Measurements from ENCODE around the gene PCGF1. TPM values are rescaled to one million over a fixed set of nuclear protein-coding genes. Genes with fewer than 3 reads are reported as not detected.

PCGF1 gene
- total RNA-seq, 1 donor from 2014 or later, result 17.9 TPM

GRCh38 chr2:74499940-74500577 is 7.4 kb downstream of the PCGF1 start:
- TF ChIP-seq CTCF (IDR thresholded peaks at IDR 0.05; ENCODE audit: insufficient read depth, low read depth, low read length) (no peak), EZH2 (IDR thresholded peaks at IDR 0.05; ENCODE audit: insufficient read depth, low read length) (no peak)
- Histone ChIP-seq H3K27me3 (ENCODE audit: insufficient read depth, low read length) (peaks cover 42% of the 10 kb centered on the region), H3K4me1 (ENCODE audit: insufficient read depth, low read length) (peaks cover 40% of the 10 kb centered on the region), H3K4me3 (ENCODE audit: insufficient read depth, low read depth, low read length) (peak overlapping the region; percentile 5), H4K20me1 (ENCODE audit: insufficient read depth, low read length) (no peaks in the 10 kb centered on the region), H2AFZ (ENCODE audit: low read depth, low read length) (no peak overlapping the region), H3K79me2 (ENCODE audit: insufficient read depth, low read length) (peaks cover 5% of the 10 kb centered on the region), H3K4me2 (ENCODE audit: low read length) (peak overlapping the region; percentile 85), H3K27ac (ENCODE audit: low read depth, low read length) (no peak overlapping the region), H3K9me3 (ENCODE audit: insufficient read depth, low read depth, low read length) (no peaks in the 10 kb centered on the region), H3K9ac (ENCODE audit: low read length) (no peak overlapping the region), H3K36me3 (ENCODE audit: insufficient read depth, low read length) (peaks cover 4% of the 10 kb centered on the region)
- Mint-ChIP-seq H3K36me3 (ENCODE audit: low read depth, unreplicated experiment) (peaks cover 9% of the 10 kb centered on the region), H3K4me1 (ENCODE audit: low read depth, unreplicated experiment) (peaks cover 17% of the 10 kb centered on the region), H3K4me3 (ENCODE audit: unreplicated experiment) (no peak overlapping the region), H3K9me3 (ENCODE audit: unreplicated experiment) (no peaks in the 10 kb centered on the region), H3K27ac (ENCODE audit: unreplicated experiment) (no peak overlapping the region), H3K27me3 (ENCODE audit: low read depth, unreplicated experiment) (peaks cover 68% of the 10 kb centered on the region)
- FAIRE-seq (no peak), DNase-seq (ENCODE audit: low read depth) (no peak)

GRCh38 chr2:74499267-74499939 is 8.1 kb downstream of the PCGF1 start, which contains the start of gene LBX2:
TSS of gene LBX2 (minus strand) at chr2:74499603. CDS start at chr2:74499537, 66 bp downstream.
- no peaks in the 10 kb centered on the region for H3K36me3 ChIP-seq (ENCODE audit: insufficient read depth, low read length)
- Mint-ChIP-seq H3K27ac (ENCODE audit: unreplicated experiment) (peak within 1 kb of the TSS; percentile 38), H3K36me3 (ENCODE audit: low read depth, unreplicated experiment) (peaks cover 6% of the 10 kb centered on the region), H3K4me1 (ENCODE audit: low read depth, unreplicated experiment) (peaks cover 13% of the 10 kb centered on the region), H3K4me3 (ENCODE audit: unreplicated experiment) (peak within 1 kb of the TSS; percentile 81), H3K27me3 (ENCODE audit: low read depth, unreplicated experiment) (peaks cover 66% of the 10 kb centered on the region), H3K9me3 (ENCODE audit: unreplicated experiment) (no peaks in the 10 kb centered on the region)
- peak within 1 kb of the TSS; percentile 21 for H2AFZ ChIP-seq (ENCODE audit: low read depth, low read length)
- FAIRE-seq (no peak), DNase-seq (ENCODE audit: low read depth) (no peak)
- H3K79me2 ChIP-seq (ENCODE audit: insufficient read depth, low read length), result peaks cover 4% of the 10 kb centered on the region
- no peak within 1 kb of the TSS for H3K9ac ChIP-seq (ENCODE audit: low read length)
- peaks cover 36% of the 10 kb centered on the region for H3K4me1 ChIP-seq (ENCODE audit: insufficient read depth, low read length)
- H3K4me3 ChIP-seq (ENCODE audit: insufficient read depth, low read depth, low read length), result peak within 1 kb of the TSS; percentile 5
- TF ChIP-seq CTCF (IDR thresholded peaks at IDR 0.05; ENCODE audit: insufficient read depth, low read depth, low read length) (no peak), EZH2 (IDR thresholded peaks at IDR 0.05; ENCODE audit: insufficient read depth, low read length) (peak; percentile 79)
- H4K20me1 ChIP-seq (ENCODE audit: insufficient read depth, low read length), result no peaks in the 10 kb centered on the region
- H3K9me3 ChIP-seq (ENCODE audit: insufficient read depth, low read depth, low read length), result no peaks in the 10 kb centered on the region
- no peak within 1 kb of the TSS for H3K27ac ChIP-seq (ENCODE audit: low read depth, low read length)
- peak within 1 kb of the TSS; percentile 85 for H3K4me2 ChIP-seq (ENCODE audit: low read length)
- H3K27me3 ChIP-seq (ENCODE audit: insufficient read depth, low read length), result peaks cover 42% of the 10 kb centered on the region
